Activated T-helper 17 cell treated with anti-CD3 and anti-CD28 coated beads, Interleukin-2, amount 50 U/mL, for 72 hours (primary cell): Measurements from ENCODE around the gene EEA1. TPM values are rescaled to one million over a fixed set of nuclear protein-coding genes. Genes with fewer than 3 reads are reported as not detected.

Experiments
- ATAC-seq: fragments of 150-1000 bp; cut with Tn5 transposase; replicated peaks from 2 replicates; pipeline ENCODE4 v1.10.0; 2021; ENCODE audit warnings: mild to moderate bottlenecking, moderate library complexity
- H3K27ac Mint-ChIP-seq: one replicate; pipeline ENCODE4 v1.8.0; 2022; ENCODE audit warnings: mixed read lengths
- H3K27me3 Mint-ChIP-seq: one replicate; pipeline ENCODE4 v1.8.0; 2022; ENCODE audit warnings: mixed read lengths
- H3K36me3 Mint-ChIP-seq: one replicate; pipeline ENCODE4 v1.8.0; 2022; ENCODE audit warnings: low read depth, mild to moderate bottlenecking, mixed read lengths
- H3K4me1 Mint-ChIP-seq: one replicate; pipeline ENCODE4 v1.8.0; 2022; ENCODE audit warnings: mixed read lengths
- H3K4me3 Mint-ChIP-seq: one replicate; pipeline ENCODE4 v1.8.0; 2022; ENCODE audit warnings: mild to moderate bottlenecking, mixed read lengths
- H3K9me3 Mint-ChIP-seq: one replicate; pipeline ENCODE4 v1.8.0; 2022; ENCODE audit warnings: mixed read lengths
- total RNA-seq, 2 donors: library from RNA; stranded (reverse); gene quantifications; one replicate each; pipeline ENCODE4 v1.2.3, GENCODE V29; 2022

EEA1 gene
- total RNA-seq, 2 donors from 2014 or later = 11.2 to 12.3 TPM

DNA sequence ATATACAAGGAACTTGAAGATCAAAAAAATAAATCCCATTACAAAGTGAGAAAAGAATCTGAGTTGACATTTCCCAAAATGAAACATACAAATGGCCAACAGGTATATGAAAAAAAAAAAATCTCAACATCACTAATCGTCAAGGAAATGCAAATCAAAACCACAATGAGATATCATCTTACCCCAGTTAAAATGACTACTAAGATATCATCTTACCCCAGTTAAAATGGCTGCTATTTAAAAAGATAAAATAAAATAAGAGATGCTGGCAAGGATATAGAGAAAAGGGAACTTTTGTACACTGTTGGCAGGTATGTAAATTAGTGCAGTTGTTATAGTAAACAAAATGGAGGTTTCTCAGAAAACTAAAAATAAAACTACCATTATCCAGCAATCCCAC lies 181.9 kb downstream of the EEA1 start:
- ATAC-seq = no peak
- Mint-ChIP-seq H3K9me3 (no peaks in the 10 kb centered on the region), H3K36me3 (no peaks in the 10 kb centered on the region), H3K4me1 (no peaks in the 10 kb centered on the region), H3K27ac (no peak overlapping the region), H3K4me3 (no peak overlapping the region), H3K27me3 (peaks cover 9% of the 10 kb centered on the region)

DNA sequence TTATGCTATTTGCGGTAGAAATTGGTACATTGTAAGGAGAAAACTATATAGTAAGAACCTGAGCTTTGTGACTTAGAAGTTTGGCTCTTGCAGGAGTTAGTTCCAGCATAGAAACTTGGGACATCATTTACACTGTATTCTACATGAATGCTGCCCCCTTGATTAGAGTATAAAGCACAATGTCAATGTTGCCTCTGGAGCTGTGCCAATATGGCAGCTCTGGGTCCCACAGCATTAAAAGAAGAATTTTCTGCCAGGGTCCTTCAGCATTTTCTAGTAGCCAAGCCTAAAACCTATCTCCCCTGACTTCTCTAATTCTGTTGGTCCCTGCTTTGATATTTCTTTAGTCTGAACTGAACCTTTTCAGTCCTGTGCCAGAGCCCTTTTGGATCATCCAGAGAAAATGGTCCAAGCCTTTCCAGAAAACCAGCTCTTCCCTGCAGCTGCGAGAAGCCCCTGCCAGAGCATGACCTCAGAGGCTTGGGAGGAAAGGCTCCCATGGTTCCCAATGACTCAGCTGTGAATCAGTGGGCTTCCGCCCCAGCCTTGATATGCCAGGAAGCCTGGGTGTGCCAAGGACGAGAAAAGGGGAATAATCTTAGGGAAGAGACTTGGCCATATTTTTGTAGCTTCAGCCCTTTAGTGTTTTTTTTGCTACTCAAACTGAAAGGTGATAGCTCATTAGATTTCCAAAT lies 183.1 kb downstream of the EEA1 start:
- Mint-ChIP-seq H3K36me3 (no peaks in the 10 kb centered on the region), H3K27ac (no peak overlapping the region), H3K27me3 (peaks cover 11% of the 10 kb centered on the region), H3K9me3 (no peaks in the 10 kb centered on the region), H3K4me1 (no peaks in the 10 kb centered on the region), H3K4me3 (no peak overlapping the region)
- ATAC-seq = no peak

DNA sequence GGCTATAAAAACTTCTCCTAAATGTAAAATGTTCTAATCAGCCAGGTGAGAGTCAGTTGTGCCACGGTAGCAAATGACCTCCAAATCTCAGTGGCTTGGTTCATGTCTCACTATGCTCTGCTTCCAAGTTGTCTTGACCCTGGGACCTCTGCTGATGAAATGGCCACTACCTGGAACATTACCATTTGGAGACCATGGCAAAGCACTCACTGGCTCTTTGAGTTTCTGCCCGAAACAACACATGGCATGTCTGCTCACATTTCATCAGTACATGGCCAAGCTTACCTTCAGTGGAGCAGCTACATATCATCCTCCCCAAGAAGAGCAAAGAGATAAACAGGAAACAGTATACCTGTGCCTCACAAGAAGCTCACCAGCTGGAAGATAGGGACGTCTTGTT lies 186.1 kb downstream of the EEA1 start:
- H3K4me3 Mint-ChIP-seq = no peak overlapping the region
- no peak for ATAC-seq
- no peaks in the 10 kb centered on the region for H3K36me3 Mint-ChIP-seq
- no peak overlapping the region for H3K27ac Mint-ChIP-seq
- H3K27me3 Mint-ChIP-seq = peaks cover 8% of the 10 kb centered on the region
- no peaks in the 10 kb centered on the region for H3K4me1 Mint-ChIP-seq
- no peaks in the 10 kb centered on the region for H3K9me3 Mint-ChIP-seq

DNA sequence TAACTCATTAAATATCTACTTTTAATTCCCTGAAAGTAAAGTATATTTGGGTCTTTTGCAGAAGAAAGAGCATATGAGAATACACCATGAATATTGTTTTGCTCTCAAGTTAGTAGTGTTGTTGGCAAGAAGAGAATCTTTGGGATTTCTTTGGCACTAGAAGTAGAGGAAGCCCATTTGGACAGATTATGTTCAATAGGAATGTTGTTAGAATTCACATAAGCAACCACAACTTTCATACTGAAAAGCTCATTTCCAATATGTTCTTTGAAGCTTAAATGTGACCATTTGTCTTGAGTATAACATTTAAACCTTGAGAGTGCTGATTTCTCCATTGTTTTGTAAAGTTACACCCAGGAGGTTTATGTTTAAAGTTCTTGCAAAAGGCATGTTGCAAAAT lies 188.7 kb downstream of the EEA1 start:
- Mint-ChIP-seq H3K36me3 (no peaks in the 10 kb centered on the region), H3K27ac (no peak overlapping the region), H3K4me1 (no peaks in the 10 kb centered on the region), H3K27me3 (peaks cover 8% of the 10 kb centered on the region), H3K4me3 (no peak overlapping the region), H3K9me3 (no peaks in the 10 kb centered on the region)
- ATAC-seq = no peak

DNA sequence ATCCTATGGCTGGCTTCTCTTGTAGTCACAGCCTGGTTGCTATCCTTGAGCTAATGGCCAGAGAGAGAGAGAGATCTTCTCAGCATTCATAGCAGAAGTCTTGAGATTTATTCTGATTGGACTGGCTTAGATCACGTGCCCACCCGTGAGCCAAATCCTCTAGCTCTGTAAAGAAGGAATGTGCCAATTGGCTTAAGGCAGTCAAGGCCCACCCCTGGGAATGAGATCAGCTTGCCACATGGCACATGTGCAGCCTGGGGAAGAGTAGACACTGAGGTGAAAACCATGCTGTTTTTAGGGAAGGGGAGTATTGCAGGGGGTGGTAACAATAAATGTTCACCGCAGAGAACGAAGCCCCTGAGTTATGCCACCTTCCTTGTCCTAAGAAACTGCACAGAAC lies 190.0 kb downstream of the EEA1 start:
- H3K27ac Mint-ChIP-seq = no peak overlapping the region
- no peak for ATAC-seq
- H3K27me3 Mint-ChIP-seq = peaks cover 14% of the 10 kb centered on the region
- no peaks in the 10 kb centered on the region for H3K4me1 Mint-ChIP-seq
- no peaks in the 10 kb centered on the region for H3K9me3 Mint-ChIP-seq
- H3K4me3 Mint-ChIP-seq = no peak overlapping the region
- H3K36me3 Mint-ChIP-seq = no peaks in the 10 kb centered on the region

DNA sequence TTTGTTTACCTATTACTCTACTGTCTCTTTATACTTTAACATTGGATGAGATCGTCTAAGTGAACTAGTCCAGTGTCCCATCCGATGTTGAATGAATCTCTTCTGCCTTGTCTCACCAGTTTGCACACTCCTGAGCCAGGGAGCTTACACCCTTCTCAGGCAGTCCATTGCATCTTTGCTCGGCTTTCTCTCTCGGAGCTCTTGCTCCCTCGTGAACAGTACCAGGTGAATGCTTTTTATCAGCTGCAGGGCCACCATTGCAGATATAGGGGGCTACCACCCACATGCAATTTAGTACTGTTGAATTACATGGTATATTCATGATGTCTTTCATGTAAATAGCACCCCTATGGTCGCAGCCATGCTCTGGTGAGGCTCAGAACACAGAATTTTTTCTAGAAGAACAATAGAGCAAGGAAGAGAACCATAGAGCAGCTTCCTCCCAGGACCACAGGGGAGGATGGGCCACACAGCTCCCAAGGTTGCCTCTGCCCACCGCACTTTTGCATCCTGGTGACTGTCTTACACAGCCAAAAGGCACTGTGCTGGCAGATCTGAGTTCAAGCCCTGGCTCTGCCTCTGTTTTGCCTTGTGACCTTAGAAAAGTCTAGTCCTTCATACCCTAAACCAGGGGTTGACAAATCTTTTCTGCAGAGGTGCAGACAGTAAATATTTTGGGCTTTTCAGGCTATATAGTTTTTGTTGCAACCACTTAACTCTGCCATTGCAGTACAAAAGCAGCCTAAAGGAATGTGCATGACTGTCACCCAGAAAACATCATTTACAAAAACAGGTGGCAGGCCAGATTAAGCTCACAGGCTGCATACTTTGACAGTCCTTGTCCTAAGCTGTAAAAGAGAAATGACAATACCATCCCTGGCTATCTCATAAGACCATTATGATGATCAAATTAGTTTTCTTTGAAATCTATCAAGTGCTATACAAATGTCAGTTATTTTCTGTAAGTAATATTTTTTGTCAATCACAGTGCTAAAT lies 190.9 kb downstream of the EEA1 start:
- Mint-ChIP-seq H3K9me3 (no peaks in the 10 kb centered on the region), H3K27me3 (peaks cover 18% of the 10 kb centered on the region), H3K27ac (no peak overlapping the region), H3K4me1 (no peaks in the 10 kb centered on the region), H3K36me3 (no peaks in the 10 kb centered on the region), H3K4me3 (no peak overlapping the region)
- no peak for ATAC-seq

DNA sequence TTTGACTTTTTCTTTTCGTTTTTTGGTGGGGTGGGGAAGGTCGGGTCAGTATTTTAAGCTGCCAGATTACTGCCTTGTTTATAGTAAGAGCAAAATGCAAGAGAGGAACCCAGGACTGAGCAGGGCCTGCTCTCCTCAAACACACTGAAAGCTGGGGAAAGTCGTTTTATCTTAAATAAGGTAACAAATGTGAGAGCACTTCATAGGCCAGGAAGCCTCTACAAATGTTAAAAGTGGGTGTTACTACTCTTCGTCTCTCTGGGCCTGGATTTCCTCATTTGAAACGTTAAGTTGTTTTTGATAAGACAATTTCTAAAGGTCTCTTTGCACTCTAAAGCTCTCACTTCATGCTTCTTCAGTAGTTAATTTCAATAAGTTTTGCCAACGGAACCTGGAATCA lies 192.5 kb downstream of the EEA1 start:
- no peak for ATAC-seq
- no peaks in the 10 kb centered on the region for H3K36me3 Mint-ChIP-seq
- no peaks in the 10 kb centered on the region for H3K9me3 Mint-ChIP-seq
- no peak overlapping the region for H3K27ac Mint-ChIP-seq
- no peak overlapping the region for H3K4me3 Mint-ChIP-seq
- H3K27me3 Mint-ChIP-seq = peaks cover 11% of the 10 kb centered on the region
- H3K4me1 Mint-ChIP-seq = no peaks in the 10 kb centered on the region

DNA sequence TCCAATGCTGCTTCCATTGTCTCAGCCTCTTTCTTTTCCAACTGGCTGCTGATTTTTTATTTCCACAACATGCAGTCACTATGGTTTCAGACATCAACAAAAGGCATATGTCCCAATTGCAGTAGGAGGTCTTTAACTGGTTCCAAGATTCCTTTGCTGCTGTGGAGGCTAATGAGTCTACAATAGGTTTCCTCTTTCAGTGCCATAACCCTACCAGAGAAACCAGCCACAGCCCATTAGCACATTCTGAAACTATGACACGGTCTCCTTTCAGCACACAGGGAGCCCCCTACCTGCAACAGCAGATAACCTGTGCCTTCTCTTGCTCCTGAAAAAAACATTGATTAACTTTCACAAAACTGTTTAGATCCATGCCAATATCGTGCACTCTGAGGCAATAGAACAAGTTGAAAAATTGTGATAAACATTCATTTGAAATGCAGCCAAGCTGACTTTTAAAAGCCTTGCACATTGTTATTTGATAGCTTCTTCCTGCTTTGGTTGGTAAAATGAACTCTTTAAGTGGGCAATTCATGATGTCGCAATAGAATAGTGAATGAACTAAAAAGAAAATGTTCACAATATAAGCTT lies 193.9 kb downstream of the EEA1 start:
- ATAC-seq = peak; percentile 39

DNA sequence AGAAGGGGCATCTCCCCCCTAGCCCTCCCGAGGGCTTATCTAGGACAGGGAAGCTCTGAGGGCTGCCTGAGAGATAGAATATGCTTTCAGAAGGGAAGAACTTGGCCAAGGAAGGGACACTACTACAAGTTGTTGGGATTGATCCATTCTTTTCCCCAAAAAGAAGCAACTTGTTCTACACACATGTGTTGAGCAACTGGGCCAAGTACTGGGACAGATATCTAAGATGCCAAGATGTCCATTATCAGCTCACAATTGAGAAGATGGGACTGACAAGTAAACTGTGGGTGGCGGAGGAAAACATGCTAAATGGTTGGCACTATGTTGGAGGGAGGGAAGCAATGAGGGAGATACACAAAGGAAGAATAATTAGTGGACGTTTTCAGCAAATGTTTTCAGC lies 195.4 kb downstream of the EEA1 start:
- no peaks in the 10 kb centered on the region for H3K9me3 Mint-ChIP-seq
- no peaks in the 10 kb centered on the region for H3K36me3 Mint-ChIP-seq
- H3K4me3 Mint-ChIP-seq = no peak overlapping the region
- ATAC-seq = no peak
- H3K27me3 Mint-ChIP-seq = peaks cover 11% of the 10 kb centered on the region
- H3K4me1 Mint-ChIP-seq = no peaks in the 10 kb centered on the region
- H3K27ac Mint-ChIP-seq = no peak overlapping the region

More for the DNA sequence above, 193.9 kb downstream of the EEA1 start:
- Mint-ChIP-seq H3K4me3 (no peak overlapping the region), H3K27ac (no peak overlapping the region), H3K27me3 (peaks cover 11% of the 10 kb centered on the region), H3K4me1 (no peaks in the 10 kb centered on the region), H3K36me3 (no peaks in the 10 kb centered on the region), H3K9me3 (no peaks in the 10 kb centered on the region)

DNA sequence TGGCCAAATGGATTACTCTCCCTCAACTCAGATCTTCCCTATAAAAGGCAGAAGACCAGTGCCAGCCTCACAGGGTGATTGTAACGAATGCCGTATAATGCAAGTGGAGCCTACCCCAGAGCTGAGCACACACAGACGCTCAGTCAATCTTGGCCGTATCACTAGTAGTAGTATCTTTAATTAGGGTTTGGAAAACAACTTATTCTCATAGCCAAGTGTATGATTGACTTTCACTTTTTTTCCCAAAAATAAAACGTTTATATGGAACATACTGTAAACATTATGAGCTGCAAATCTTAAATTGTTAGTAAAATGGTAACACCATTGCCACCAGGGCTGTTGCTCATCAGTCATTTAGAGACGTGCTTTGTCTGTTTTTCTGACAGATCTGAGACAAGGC lies 195.9 kb downstream of the EEA1 start:
- Mint-ChIP-seq H3K27ac (no peak overlapping the region), H3K36me3 (no peaks in the 10 kb centered on the region), H3K27me3 (peaks cover 11% of the 10 kb centered on the region), H3K4me1 (no peaks in the 10 kb centered on the region), H3K4me3 (no peak overlapping the region), H3K9me3 (no peaks in the 10 kb centered on the region)
- ATAC-seq = no peak

DNA sequence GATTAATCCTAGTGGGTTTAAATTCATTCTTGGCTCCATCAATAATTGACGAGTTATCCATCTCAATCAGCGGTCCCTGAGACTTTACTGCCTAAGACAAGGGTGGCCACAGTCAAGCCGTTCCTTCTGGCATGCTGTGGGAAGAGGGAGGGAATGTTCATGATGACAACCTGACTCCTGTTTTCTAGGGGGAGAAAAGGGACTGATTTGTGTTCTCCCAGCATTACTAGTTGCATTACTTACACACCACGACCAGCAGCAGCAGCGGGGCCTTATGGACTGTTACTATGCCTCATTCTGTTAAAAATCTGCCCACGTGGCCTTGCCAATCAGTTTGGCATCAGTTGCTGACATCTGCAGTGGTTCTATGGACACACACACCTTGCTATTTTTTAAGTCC lies 196.4 kb downstream of the EEA1 start:
- Mint-ChIP-seq H3K9me3 (no peaks in the 10 kb centered on the region), H3K4me1 (no peaks in the 10 kb centered on the region), H3K4me3 (no peak overlapping the region), H3K27me3 (peaks cover 11% of the 10 kb centered on the region), H3K36me3 (no peaks in the 10 kb centered on the region), H3K27ac (no peak overlapping the region)
- ATAC-seq = no peak

DNA sequence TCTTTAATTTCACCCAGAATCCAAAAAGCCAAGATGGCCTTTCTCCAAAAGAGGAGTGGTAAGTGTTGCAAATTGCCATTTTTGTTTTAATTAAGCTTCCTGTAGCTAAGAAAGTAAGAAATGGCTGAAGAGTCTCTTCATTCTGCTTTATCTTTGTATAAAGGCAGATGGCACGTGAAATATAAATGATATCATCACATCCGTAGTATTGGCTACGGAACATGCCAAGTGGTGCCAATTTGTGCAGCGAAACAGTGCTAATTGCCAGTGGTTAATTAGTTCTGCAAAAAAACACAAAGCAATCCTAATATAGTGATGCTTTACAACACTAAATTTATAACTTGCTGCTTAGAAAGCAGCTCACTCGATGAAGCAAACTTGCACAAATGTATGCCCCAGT lies 196.9 kb downstream of the EEA1 start:
- Mint-ChIP-seq H3K36me3 (no peaks in the 10 kb centered on the region), H3K27me3 (peaks cover 12% of the 10 kb centered on the region), H3K4me3 (no peak overlapping the region), H3K27ac (no peak overlapping the region), H3K9me3 (no peaks in the 10 kb centered on the region), H3K4me1 (no peaks in the 10 kb centered on the region)
- no peak for ATAC-seq

DNA sequence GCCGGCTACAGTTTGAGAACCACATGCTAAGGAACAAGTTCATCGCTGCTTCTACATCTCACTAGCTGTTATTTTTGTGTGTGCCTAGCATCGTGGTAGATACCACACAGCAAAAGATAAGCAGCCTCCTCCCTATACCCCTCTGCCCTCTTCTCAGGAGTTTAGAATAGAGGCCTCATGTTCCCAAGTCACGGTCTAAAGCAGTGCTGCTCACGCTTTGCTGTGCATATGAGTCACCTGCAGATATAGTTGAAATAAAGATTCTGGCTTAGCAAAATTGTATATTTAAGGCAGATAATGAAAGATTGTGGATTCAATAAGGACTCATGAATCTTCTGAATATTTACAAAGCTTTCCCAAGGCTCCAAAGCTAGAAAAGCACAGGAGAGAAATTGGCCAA lies 198.3 kb downstream of the EEA1 start:
- H3K36me3 Mint-ChIP-seq = no peaks in the 10 kb centered on the region
- H3K27me3 Mint-ChIP-seq = peaks cover 15% of the 10 kb centered on the region
- H3K4me3 Mint-ChIP-seq = no peak overlapping the region
- no peak for ATAC-seq
- H3K27ac Mint-ChIP-seq = no peak overlapping the region
- H3K9me3 Mint-ChIP-seq = no peaks in the 10 kb centered on the region
- H3K4me1 Mint-ChIP-seq = no peaks in the 10 kb centered on the region

DNA sequence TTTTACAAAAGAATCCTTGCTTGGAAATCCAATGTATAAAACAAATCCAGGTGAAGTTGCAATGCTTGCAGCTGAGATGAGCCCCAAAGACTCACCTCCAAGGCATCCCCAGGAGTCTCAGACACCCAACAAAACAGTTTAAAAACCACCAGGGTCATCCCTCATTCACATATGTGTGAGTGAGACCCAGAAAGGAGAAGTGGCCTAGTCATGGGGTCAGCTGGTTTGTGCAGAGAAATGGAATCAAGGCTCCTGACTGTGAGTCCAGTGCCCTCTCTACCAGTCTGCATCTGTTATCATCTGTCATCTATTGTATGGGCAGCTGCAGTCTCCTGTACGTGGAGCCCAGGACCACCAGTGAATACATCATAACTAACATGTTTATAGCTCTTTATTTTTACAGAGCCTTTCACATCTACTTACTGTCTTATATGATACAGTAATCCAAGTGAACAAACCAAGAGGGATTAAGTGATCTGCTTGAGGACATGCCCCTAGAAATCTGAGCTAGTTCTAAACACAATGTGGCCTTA lies 199.3 kb downstream of the EEA1 start:
- peaks cover 19% of the 10 kb centered on the region for H3K27me3 Mint-ChIP-seq
- H3K36me3 Mint-ChIP-seq = no peaks in the 10 kb centered on the region
- H3K4me3 Mint-ChIP-seq = no peak overlapping the region
- no peak for ATAC-seq
- H3K9me3 Mint-ChIP-seq = peaks cover 5% of the 10 kb centered on the region
- H3K4me1 Mint-ChIP-seq = no peaks in the 10 kb centered on the region
- no peak overlapping the region for H3K27ac Mint-ChIP-seq
